ENCODE data around the gene C1orf232. TPM values are rescaled to one million over a fixed set of nuclear protein-coding genes. Genes with fewer than 3 reads are reported as not detected.
A peak's percentile ranks its signal among the peaks of the same experiment; 100 is the strongest.

The C1orf232 gene
- not detected for total RNA-seq

- 73% methylated on average over 4 of the region's 5 CpGs for WGBS
- TF ChIP-seq EP300 (IDR thresholded peaks at IDR 0.05), result no peak
- no peak for TF ChIP-seq CTCF (IDR thresholded peaks at IDR 0.05)
- TF ChIP-seq POLR2AphosphoS5 (IDR thresholded peaks at IDR 0.05), result no peak
- TF ChIP-seq POLR2A (IDR thresholded peaks at IDR 0.05), result no peak
Observed at GRCh38 chr1:26168410-26169197, at the start of gene C1orf232. Gene C1orf232 (minus strand): TSS chr1:26168963. CDS start chr1:26168499, 464 bp downstream.

GRCh38 chr1:26215246-26215645, 46.5 kb upstream of the C1orf232 start:
- TF ChIP-seq EP300 (IDR thresholded peaks at IDR 0.05) (no peak), CTCF (IDR thresholded peaks at IDR 0.05) (no peak), POLR2A (IDR thresholded peaks at IDR 0.05) (no peak), POLR2AphosphoS5 (IDR thresholded peaks at IDR 0.05) (no peak)
- DNase-seq (ENCODE audit: low spot score in 2 of 2), result peak in 1 of 2 donors; percentile 29
- H3K36me3 ChIP-seq, result no peaks in the 10 kb centered on the region
- H3K9me3 ChIP-seq, result no peaks in the 10 kb centered on the region
- no peak overlapping the region for H3K4me3 ChIP-seq
- H3K4me1 ChIP-seq, result peaks cover 5% of the 10 kb centered on the region
- WGBS, result 69% methylated on average over 3 of the region's 3 CpGs
- H3K27me3 ChIP-seq, result peaks cover 13% of the 10 kb centered on the region
- H3K27ac ChIP-seq, result no peak overlapping the region

More at GRCh38 chr1:26168410-26169197, at the start of gene C1orf232:
- no peaks in the 10 kb centered on the region for H3K27me3 ChIP-seq
- H3K4me1 ChIP-seq, result peaks cover 29% of the 10 kb centered on the region
- H3K27ac ChIP-seq, result peak within 1 kb of the TSS; percentile 4
- no peaks in the 10 kb centered on the region for H3K9me3 ChIP-seq
- peaks cover 3% of the 10 kb centered on the region for H3K36me3 ChIP-seq
- DNase-seq (ENCODE audit: low spot score in 2 of 2), result no peak
- peak within 1 kb of the TSS; percentile 90 for H3K4me3 ChIP-seq

GRCh38 chr1:26213335-26213905, 44.7 kb upstream of the C1orf232 start:
- H3K4me1 ChIP-seq, result no peaks in the 10 kb centered on the region
- DNase-seq (ENCODE audit: low spot score in 2 of 2), result no peak
- WGBS, result 66% methylated on average over 6 of the region's 6 CpGs
- H3K36me3 ChIP-seq, result no peaks in the 10 kb centered on the region
- TF ChIP-seq POLR2A (IDR thresholded peaks at IDR 0.05) (no peak), CTCF (IDR thresholded peaks at IDR 0.05) (no peak), EP300 (IDR thresholded peaks at IDR 0.05) (no peak), POLR2AphosphoS5 (IDR thresholded peaks at IDR 0.05) (no peak)
- no peak overlapping the region for H3K4me3 ChIP-seq
- no peak overlapping the region for H3K27ac ChIP-seq
- H3K27me3 ChIP-seq, result peaks cover under 1% of the 10 kb centered on the region
- no peaks in the 10 kb centered on the region for H3K9me3 ChIP-seq

GRCh38 chr1:26212726-26213125, 44.0 kb upstream of the C1orf232 start:
- 89% methylated on average over 5 of the region's 5 CpGs for WGBS

More at GRCh38 chr1:26212726-26213125, 44.0 kb upstream of the C1orf232 start:
- Histone ChIP-seq H3K4me1 (no peaks in the 10 kb centered on the region), H3K27me3 (no peaks in the 10 kb centered on the region), H3K4me3 (no peak overlapping the region), H3K36me3 (no peaks in the 10 kb centered on the region), H3K27ac (no peak overlapping the region), H3K9me3 (no peaks in the 10 kb centered on the region)
- TF ChIP-seq CTCF (IDR thresholded peaks at IDR 0.05) (no peak), EP300 (IDR thresholded peaks at IDR 0.05) (no peak), POLR2A (IDR thresholded peaks at IDR 0.05) (no peak), POLR2AphosphoS5 (IDR thresholded peaks at IDR 0.05) (no peak)
- no peak for DNase-seq (ENCODE audit: low spot score in 2 of 2)
